OCI-LY7 (cell line): ENCODE results near the gene CSNK1E. TPM values are rescaled to one million over a fixed set of nuclear protein-coding genes. Genes with fewer than 3 reads are reported as not detected.

Experiments
- BruUV-seq: library from RNA; stranded (reverse); fragments of 400-500 nt; replicated peaks from 2 replicates; lab custom pipeline; 2021; lab: Mats Ljungman, UMichigan
- CTCF ChIA-PET: fragments of 300-600 bp; sonication (Branson Sonifier 250); formaldehyde crosslinking; loops from one replicate; lab custom pipeline; 2022; ENCODE audit warnings: antibody characterized with exemption; ENCODE audit not compliant: unreplicated experiment; lab: Charles Lee
- POLR2A ChIA-PET: fragments of 300-600 bp; sonication (Branson Sonifier 250); formaldehyde crosslinking; loops from one replicate; lab custom pipeline; 2022; ENCODE audit warnings: antibody characterized with exemption; lab: Charles Lee
- DNase-seq: peaks from one replicate; pipeline ENCODE4 v3.0.0-alpha.2; 2015; ENCODE audit warnings: low spot score
- H2AFZ ChIP-seq: fragments of 200-600 bp; sonication (generic), shearing (Covaris generic); 2 replicates; pipeline ENCODE4 v1.6.1; 2014; ENCODE audit warnings: mild to moderate bottlenecking, antibody characterized with exemption, low read length, moderate library complexity
- H3K27ac ChIP-seq: fragments of 200-600 bp; sonication (generic); 2 replicates; pipeline ENCODE4 v1.5.1; 2014; ENCODE audit warnings: mixed run types, low read depth, mild to moderate bottlenecking, moderate library complexity, low read length, inconsistent platforms; ENCODE audit not compliant: poor library complexity, severe bottlenecking
- H3K36me3 ChIP-seq: fragments of 200-600 bp; sonication (generic); 2 replicates; pipeline ENCODE4 v1.6.1; 2014; ENCODE audit warnings: mild to moderate bottlenecking, antibody characterized with exemption, low read length, moderate library complexity, mixed read lengths; ENCODE audit not compliant: insufficient read depth
- H3K4me1 ChIP-seq: fragments of 200-600 bp; sonication (generic); 2 replicates; pipeline ENCODE4 v1.5.1; 2014; ENCODE audit warnings: mild to moderate bottlenecking, low read length; ENCODE audit not compliant: insufficient read depth, poor library complexity, severe bottlenecking
- H3K4me2 ChIP-seq: fragments of 200-600 bp; sonication (generic); 2 replicates; pipeline ENCODE4 v1.6.1; 2014; ENCODE audit warnings: mild to moderate bottlenecking, low read length
- H3K4me3 ChIP-seq: fragments of 200-600 bp; sonication (generic); 2 replicates; pipeline ENCODE4 v1.5.1; 2014; ENCODE audit warnings: mild to moderate bottlenecking, low read depth, low read length; ENCODE audit not compliant: poor library complexity, severe bottlenecking
- H3K79me2 ChIP-seq: fragments of 200-600 bp; sonication (generic); 2 replicates; pipeline ENCODE4 v1.6.1; 2016; ENCODE audit warnings: low read depth, mild to moderate bottlenecking, low read length, moderate library complexity, mixed read lengths; ENCODE audit not compliant: insufficient read depth
- H3K9me2 ChIP-seq: fragments of 200-600 bp; sonication (generic); 2 replicates; pipeline ENCODE4 v1.6.1; 2016; ENCODE audit warnings: mild to moderate bottlenecking, low read length, mixed read lengths; ENCODE audit not compliant: insufficient read depth
- H3K9me3 ChIP-seq: fragments of 200-600 bp; sonication (generic); 2 replicates; pipeline ENCODE4 v1.6.1; 2014; ENCODE audit warnings: mild to moderate bottlenecking, mixed run types, low read length, mixed read lengths
- H4K20me1 ChIP-seq: fragments of 200-600 bp; sonication (generic); 2 replicates; pipeline ENCODE4 v1.6.1; 2014; ENCODE audit warnings: mild to moderate bottlenecking, antibody characterized with exemption, low read length, moderate library complexity, mixed read lengths; ENCODE audit not compliant: insufficient read depth
- EZH2phosphoT487 ChIP-seq: fragments of 200-600 bp; sonication (generic); IDR thresholded peaks from 2 replicates; pipeline ENCODE4 v1.6.1; 2018; ENCODE audit warnings: low read depth, borderline replicate concordance, mild to moderate bottlenecking, mixed run types, antibody characterized with exemption, low read length, moderate library complexity, mixed read lengths
- intact Hi-C: fragments of 100-400 bp; cut with micrococcal nuclease; formaldehyde crosslinking; loops from one replicate; pipeline ENCODE4 v1.10.0; 2022; ENCODE audit not compliant: unreplicated experiment
- total RNA-seq, 2 experiments: library from RNA; depleted of rRNA in 1 of 2; stranded (reverse); fragments of >200 nt in 1 of 2; shearing (Covaris generic) in 1 of 2; gene quantifications; 2 replicates each; pipeline ENCODE4 v1.2.3, GENCODE V29; 2014 to 2022
- TF ChIP-seq, protein P1 (sequence below): fragments of 200-600 bp; sonication (generic); conservative IDR thresholded peaks from 2 replicates; pipeline ENCODE4 v1.5.1; 2014; ENCODE audit warnings: mild to moderate bottlenecking, antibody characterized with exemption, low read length, moderate library complexity, mixed read lengths

CSNK1E gene
- total RNA-seq, 2 experiments from 2014 or later, result 182 to 203 TPM

DNA sequence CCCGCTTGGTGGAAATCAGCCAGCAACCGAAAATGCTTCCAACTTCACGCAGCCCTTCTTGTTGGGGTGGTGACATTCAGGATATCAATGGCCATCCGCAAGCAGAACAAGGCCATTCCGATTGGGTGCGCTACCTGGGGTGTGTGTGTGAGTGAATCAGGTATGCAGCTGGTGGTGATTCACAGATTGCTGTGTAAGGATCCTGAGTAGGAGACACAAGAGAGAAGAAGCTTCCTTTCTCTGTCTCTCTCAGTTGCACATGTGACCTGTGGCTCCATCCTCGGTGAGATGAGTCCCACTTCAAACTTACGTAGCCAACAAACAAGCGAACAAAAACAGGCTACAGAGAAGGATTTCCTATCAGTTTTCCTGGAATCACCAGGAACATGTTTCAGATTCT is 34.8 kb downstream of the CSNK1E start:
- TF ChIP-seq EZH2phosphoT487, result no peak
- TF ChIP-seq, protein P1, sequence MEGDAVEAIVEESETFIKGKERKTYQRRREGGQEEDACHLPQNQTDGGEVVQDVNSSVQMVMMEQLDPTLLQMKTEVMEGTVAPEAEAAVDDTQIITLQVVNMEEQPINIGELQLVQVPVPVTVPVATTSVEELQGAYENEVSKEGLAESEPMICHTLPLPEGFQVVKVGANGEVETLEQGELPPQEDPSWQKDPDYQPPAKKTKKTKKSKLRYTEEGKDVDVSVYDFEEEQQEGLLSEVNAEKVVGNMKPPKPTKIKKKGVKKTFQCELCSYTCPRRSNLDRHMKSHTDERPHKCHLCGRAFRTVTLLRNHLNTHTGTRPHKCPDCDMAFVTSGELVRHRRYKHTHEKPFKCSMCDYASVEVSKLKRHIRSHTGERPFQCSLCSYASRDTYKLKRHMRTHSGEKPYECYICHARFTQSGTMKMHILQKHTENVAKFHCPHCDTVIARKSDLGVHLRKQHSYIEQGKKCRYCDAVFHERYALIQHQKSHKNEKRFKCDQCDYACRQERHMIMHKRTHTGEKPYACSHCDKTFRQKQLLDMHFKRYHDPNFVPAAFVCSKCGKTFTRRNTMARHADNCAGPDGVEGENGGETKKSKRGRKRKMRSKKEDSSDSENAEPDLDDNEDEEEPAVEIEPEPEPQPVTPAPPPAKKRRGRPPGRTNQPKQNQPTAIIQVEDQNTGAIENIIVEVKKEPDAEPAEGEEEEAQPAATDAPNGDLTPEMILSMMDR, result no peak
- Histone ChIP-seq H3K79me2 (no peaks in the 10 kb centered on the region), H3K4me1 (peaks cover 6% of the 10 kb centered on the region), H3K36me3 (no peaks in the 10 kb centered on the region), H3K9me3 (no peaks in the 10 kb centered on the region), H3K4me3 (no peak overlapping the region), H4K20me1 (no peaks in the 10 kb centered on the region), H2AFZ (no peak overlapping the region), H3K4me2 (no peak overlapping the region), H3K27ac (no peak overlapping the region), H3K9me2 (no peaks in the 10 kb centered on the region)
- POLR2A ChIA-PET, result interaction anchor here (0.7 kb wide), 1 partner anchor 12 kb away, joined by 3 read pairs; no protein-coding TSS in a partner anchor
- intact Hi-C loops, result no loop called here
- BruUV-seq, result no TSS peak
- CTCF ChIA-PET, result no interaction called here
- DNase-seq, result no peak

DNA sequence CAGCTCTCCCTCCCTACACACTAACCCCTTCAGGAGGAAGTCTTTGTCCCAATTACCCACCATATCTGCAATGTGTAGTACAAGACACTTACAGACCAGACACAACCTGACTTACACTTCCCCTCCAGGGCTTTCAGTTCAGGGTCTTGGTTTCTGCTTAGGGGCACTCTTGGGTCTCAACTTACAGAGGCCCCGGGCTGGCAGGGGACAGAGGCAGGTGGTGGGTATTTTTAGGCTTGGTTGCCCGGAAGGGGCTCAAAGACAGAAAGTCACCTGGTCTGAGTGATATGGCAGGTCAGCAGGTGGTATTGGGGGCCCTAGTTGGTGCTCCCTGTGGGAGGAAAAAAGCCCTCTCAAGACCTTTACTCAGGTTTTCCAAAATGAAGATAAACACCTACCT is 41.1 kb downstream of the CSNK1E start:
- peak overlapping the region; percentile 80 for H2AFZ ChIP-seq
- no peak for TF ChIP-seq EZH2phosphoT487
- TF ChIP-seq, protein P1, result no peak
- intact Hi-C loops, result loop anchor here (1.0 kb wide), 1 partner anchor 38 kb away; no protein-coding TSS in a partner anchor
- CTCF ChIA-PET, result no interaction called here
- H3K27ac ChIP-seq, result peak overlapping the region; percentile 93
- H3K4me2 ChIP-seq, result peak overlapping the region; percentile 73
- POLR2A ChIA-PET, result interaction anchor here (0.6 to 1.7 kb wide), 4 partner anchors 9 to 220 kb away, joined by 3 to 8 read pairs (median 4); no protein-coding TSS in a partner anchor
- H3K4me3 ChIP-seq, result peak overlapping the region; percentile 46
- H4K20me1 ChIP-seq, result peaks cover 7% of the 10 kb centered on the region
- H3K79me2 ChIP-seq, result peaks cover 6% of the 10 kb centered on the region; the same call in 1 of the 2 replicates
- peak; percentile 87 for DNase-seq
- H3K9me3 ChIP-seq, result no peaks in the 10 kb centered on the region
- no peaks in the 10 kb centered on the region for H3K9me2 ChIP-seq
- H3K36me3 ChIP-seq, result no peaks in the 10 kb centered on the region
- no TSS peak for BruUV-seq
- H3K4me1 ChIP-seq, result peaks cover 60% of the 10 kb centered on the region

DNA sequence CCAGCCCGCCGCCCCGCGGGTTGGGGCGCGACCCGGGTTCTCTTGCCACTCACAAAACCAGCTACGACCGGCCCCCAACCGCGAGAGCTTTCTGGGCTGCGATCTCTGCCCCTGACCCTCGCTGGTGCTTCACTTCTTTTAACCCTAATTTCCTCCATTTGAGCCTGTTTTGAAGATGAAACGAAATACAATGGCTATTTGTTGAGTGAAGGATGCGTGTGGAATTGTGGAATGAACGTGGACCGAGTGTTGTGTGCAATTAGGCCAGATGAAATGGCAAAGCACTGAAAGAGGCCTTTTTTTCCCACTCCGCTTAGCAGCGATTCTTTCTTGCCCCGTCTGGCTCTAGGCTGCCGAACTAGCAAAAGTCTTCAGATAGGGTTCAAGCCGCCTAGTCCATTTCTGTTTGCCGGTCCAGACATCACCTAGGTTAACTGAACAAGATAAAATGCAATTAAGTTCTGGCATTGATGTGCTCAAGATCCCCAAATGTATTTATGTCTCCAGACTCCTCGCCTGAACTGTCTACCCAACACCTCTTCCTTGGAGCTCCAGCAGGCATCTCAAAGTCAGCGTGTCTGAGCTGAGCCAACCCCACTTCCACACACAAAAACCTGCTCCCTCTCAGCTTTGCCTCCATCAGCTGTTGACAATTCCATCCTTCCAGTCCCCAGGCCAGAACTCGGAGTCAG is 44.0 kb downstream of the CSNK1E start:
- Histone ChIP-seq H3K9me3 (no peaks in the 10 kb centered on the region), H3K36me3 (no peaks in the 10 kb centered on the region), H3K4me3 (peak overlapping the region; percentile 87), H3K4me1 (peaks cover 75% of the 10 kb centered on the region), H3K9me2 (no peaks in the 10 kb centered on the region), H3K4me2 (peak overlapping the region; percentile 100), H3K79me2 (peaks cover 19% of the 10 kb centered on the region; the same call in 1 of the 2 replicates), H3K27ac (peak overlapping the region; percentile 49), H2AFZ (peak overlapping the region; percentile 91), H4K20me1 (peaks cover 14% of the 10 kb centered on the region)
- POLR2A ChIA-PET, result no interaction called here
- CTCF ChIA-PET, result no interaction called here
- intact Hi-C loops, result loop anchor here (1.0 kb wide), 1 partner anchor 29 kb away; no protein-coding TSS in a partner anchor
- no peak for TF ChIP-seq EZH2phosphoT487
- TF ChIP-seq, protein P1, result no peak
- no TSS peak for BruUV-seq
- peak; percentile 30 for DNase-seq
